Liver (tissue), 9 donors: ENCODE measurements around the gene CFP. TPM values are rescaled to one million over a fixed set of nuclear protein-coding genes. Genes with fewer than 3 reads are reported as not detected.

Source experiments
- DNase-seq: peaks from one replicate; pipeline ENCODE4 v3.0.0-alpha.2; 2017; ENCODE audit warnings: low spot score
- H3K27ac ChIP-seq, 2 donors: one replicate each; pipeline ENCODE4 v1.7.0; 2013; ENCODE audit warnings: inconsistent platforms in 2 of 2, low read length in 2 of 2, control low read depth in 1 of 2, low read depth in 1 of 2, mild to moderate bottlenecking in 1 of 2
- H3K27me3 ChIP-seq, 4 donors: one replicate each; pipeline versions ENCODE4 v1.6.1 to v1.7.0; 2013; ENCODE audit warnings: low read length in 3 of 4, inconsistent platforms in 1 of 4, mild to moderate bottlenecking in 1 of 4, moderate library complexity in 1 of 4; ENCODE audit not compliant: control insufficient read depth in 4 of 4, insufficient read depth in 4 of 4
- H3K36me3 ChIP-seq, 4 donors: one replicate each; pipeline versions ENCODE4 v1.6.1 to v1.7.0; 2013; ENCODE audit warnings: low read length in 3 of 4, mild to moderate bottlenecking in 3 of 4, low read depth in 1 of 4, moderate library complexity in 1 of 4; ENCODE audit not compliant: control insufficient read depth in 4 of 4, insufficient read depth in 3 of 4
- H3K4me1 ChIP-seq, 4 donors: one replicate each; pipeline versions ENCODE4 v1.6.1 to v1.7.0; 2013; ENCODE audit warnings: low read length in 3 of 4, mild to moderate bottlenecking in 3 of 4, moderate library complexity in 1 of 4; ENCODE audit not compliant: control insufficient read depth in 4 of 4, insufficient read depth in 4 of 4
- H3K4me3 ChIP-seq, 3 donors: one replicate each; pipeline versions ENCODE4 v1.6.1 to v1.7.0; 2013; ENCODE audit warnings: low read length in 3 of 3, control low read depth in 1 of 3, low read depth in 1 of 3, mild to moderate bottlenecking in 1 of 3
- H3K9ac ChIP-seq, 2 donors: one replicate each; pipeline ENCODE4 v1.7.0; 2013; ENCODE audit warnings: low read length in 2 of 2, mild to moderate bottlenecking in 2 of 2, moderate library complexity in 2 of 2, control low read depth in 1 of 2, low read depth in 1 of 2
- H3K9me3 ChIP-seq, 4 donors: one replicate each; pipeline versions ENCODE4 v1.6.1 to v1.7.0; 2013; ENCODE audit warnings: low read length in 3 of 4; ENCODE audit not compliant: control insufficient read depth in 4 of 4
- EGR1 ChIP-seq, 2 donors: IDR thresholded peaks; 2 replicates each; pipeline ENCODE4 v1.6.1; 2016 to 2018; ENCODE audit warnings: antibody characterized with exemption in 2 of 2, low read depth in 2 of 2
- FOXA1 ChIP-seq: IDR thresholded peaks from 2 replicates; pipeline ENCODE4 v1.6.1; 2016; ENCODE audit warnings: antibody characterized with exemption
- GABPA ChIP-seq, 2 donors: IDR thresholded peaks in 1 of 2; conservative IDR thresholded peaks in 1 of 2; 2 replicates each; pipeline ENCODE4 v1.6.1; 2016; ENCODE audit warnings: antibody characterized with exemption in 2 of 2, mild to moderate bottlenecking in 1 of 2, moderate library complexity in 1 of 2
- HNF4A ChIP-seq, 2 donors: conservative IDR thresholded peaks; 2 replicates each; pipeline ENCODE4 v1.6.1; 2016; ENCODE audit warnings: antibody characterized with exemption in 2 of 2, mild to moderate bottlenecking in 2 of 2
- HNF4G ChIP-seq: IDR thresholded peaks from 2 replicates; pipeline ENCODE4 v1.6.1; 2016; ENCODE audit warnings: antibody characterized with exemption
- JUND ChIP-seq, 2 donors: IDR thresholded peaks; 2 replicates each; pipeline ENCODE4 v1.6.1; 2016; ENCODE audit warnings: antibody characterized with exemption in 2 of 2
- MAX ChIP-seq: IDR thresholded peaks from 2 replicates; pipeline ENCODE4 v1.6.1; 2016; ENCODE audit warnings: antibody characterized with exemption
- NR2F2 ChIP-seq: IDR thresholded peaks from 2 replicates; pipeline ENCODE4 v1.6.1; 2016; ENCODE audit warnings: antibody characterized with exemption
- RAD21 ChIP-seq, 2 donors: IDR thresholded peaks; 2 replicates each; pipeline ENCODE4 v1.6.1; 2016; ENCODE audit warnings: antibody characterized with exemption in 2 of 2, mild to moderate bottlenecking in 2 of 2
- SP1 ChIP-seq: IDR thresholded peaks from 2 replicates; pipeline ENCODE4 v1.6.1; 2018; ENCODE audit warnings: antibody characterized with exemption, mild to moderate bottlenecking
- TAF1 ChIP-seq: conservative IDR thresholded peaks from 2 replicates; pipeline ENCODE4 v1.6.1; 2016; ENCODE audit warnings: antibody characterized with exemption, mild to moderate bottlenecking
- YY1 ChIP-seq: IDR thresholded peaks from 2 replicates; pipeline ENCODE4 v1.6.1; 2016; ENCODE audit warnings: antibody characterized with exemption, mild to moderate bottlenecking
- WGBS: extraction: QIAGEN DNeasy Blood & Tissue Kit; methylation state at CpG from one replicate; pipeline ENCODE4 v1.1.7; 2013; 5-methylcytosine and 5-hydroxymethylcytosine counted together
- polyA plus RNA-seq, 2 donors: library from polyadenylated mRNA; stranded (reverse) in 1 of 2; unstranded in 1 of 2; fragments of 200-250 nt in 1 of 2; fragments of >200 nt in 1 of 2; fragmentation: Nextera tagmentation in 1 of 2; extraction: Ambion mirVana in 1 of 2; gene quantifications; one replicate each; pipeline versions ENCODE4 v1.2.1 to v1.2.3, GENCODE V29; 2013 to 2015
- total RNA-seq, 2 donors: library from RNA; depleted of rRNA; stranded (reverse); fragments of >200 nt; gene quantifications; one replicate each; pipeline ENCODE4 v1.2.3, GENCODE V29; 2014
- TF ChIP-seq, protein P1 (sequence below): IDR thresholded peaks from 2 replicates; pipeline ENCODE4 v1.6.1; 2016; ENCODE audit warnings: antibody characterized with exemption, mild to moderate bottlenecking
- TF ChIP-seq, protein P2 (sequence below): fragments of 150-350 bp; IDR thresholded peaks from 2 replicates; pipeline ENCODE4 v1.5.1; 2017; ENCODE audit warnings: improper control_type of control experiment, low read depth, low read length; ENCODE audit not compliant: missing input control
- TF ChIP-seq, protein P3 (sequence below): IDR thresholded peaks from 2 replicates; pipeline ENCODE4 v1.6.1; 2016; ENCODE audit warnings: antibody characterized with exemption
- TF ChIP-seq, protein P4 (sequence below): IDR thresholded peaks from 2 replicates; pipeline ENCODE4 v1.6.1; 2016; ENCODE audit warnings: antibody characterized with exemption
- donor health status: healthy.
- donor health status: healthy.
- donor health status: healthy.
- donor health status: healthy.
- donor health status: healthy.

CFP gene
- total and polyA plus RNA-seq, 4 donors = 10.0 to 26.0 (median 16.6) TPM

DNA sequence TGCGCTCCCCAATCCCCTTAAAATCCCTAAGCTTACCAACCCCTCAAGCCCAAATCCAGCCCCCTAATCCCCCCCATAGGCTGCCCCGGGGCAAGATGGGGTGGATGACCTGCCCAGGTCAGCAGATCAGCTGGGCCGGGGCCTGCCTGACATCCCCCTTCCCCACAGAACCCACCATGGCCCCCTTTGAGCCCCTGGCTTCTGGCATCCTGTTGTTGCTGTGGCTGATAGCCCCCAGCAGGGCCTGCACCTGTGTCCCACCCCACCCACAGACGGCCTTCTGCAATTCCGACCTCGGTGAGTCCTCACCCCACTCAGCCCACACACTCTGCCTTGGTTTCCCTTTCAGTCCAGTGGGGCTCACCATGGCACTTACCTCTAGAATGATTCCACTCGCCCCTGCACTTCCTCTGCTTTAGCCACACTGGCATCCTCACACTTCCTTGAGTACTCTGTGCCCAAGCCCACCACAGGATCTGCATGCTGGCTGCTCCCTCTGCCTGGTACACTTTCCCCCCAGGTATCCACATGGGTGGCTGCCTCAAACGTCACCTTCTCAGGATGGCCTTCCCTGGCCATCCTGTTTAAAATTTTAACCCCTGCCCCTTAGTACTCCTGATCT lies 46.4 kb downstream of the CFP start:
- WGBS = 73% methylated on average over 8 of the region's 8 CpGs
- no peak overlapping the region for H3K9ac ChIP-seq
- DNase-seq = no peak
- peak overlapping the region; percentile 8 to 47 (median 43) for H3K4me3 ChIP-seq
- H3K27ac ChIP-seq = peak overlapping the region in 1 of 2 donors; percentile 67
- H3K4me1 ChIP-seq = peaks cover 0 to 6% (median under 1%) of the 10 kb centered on the region in 4 donors
- TF ChIP-seq, protein P1, sequence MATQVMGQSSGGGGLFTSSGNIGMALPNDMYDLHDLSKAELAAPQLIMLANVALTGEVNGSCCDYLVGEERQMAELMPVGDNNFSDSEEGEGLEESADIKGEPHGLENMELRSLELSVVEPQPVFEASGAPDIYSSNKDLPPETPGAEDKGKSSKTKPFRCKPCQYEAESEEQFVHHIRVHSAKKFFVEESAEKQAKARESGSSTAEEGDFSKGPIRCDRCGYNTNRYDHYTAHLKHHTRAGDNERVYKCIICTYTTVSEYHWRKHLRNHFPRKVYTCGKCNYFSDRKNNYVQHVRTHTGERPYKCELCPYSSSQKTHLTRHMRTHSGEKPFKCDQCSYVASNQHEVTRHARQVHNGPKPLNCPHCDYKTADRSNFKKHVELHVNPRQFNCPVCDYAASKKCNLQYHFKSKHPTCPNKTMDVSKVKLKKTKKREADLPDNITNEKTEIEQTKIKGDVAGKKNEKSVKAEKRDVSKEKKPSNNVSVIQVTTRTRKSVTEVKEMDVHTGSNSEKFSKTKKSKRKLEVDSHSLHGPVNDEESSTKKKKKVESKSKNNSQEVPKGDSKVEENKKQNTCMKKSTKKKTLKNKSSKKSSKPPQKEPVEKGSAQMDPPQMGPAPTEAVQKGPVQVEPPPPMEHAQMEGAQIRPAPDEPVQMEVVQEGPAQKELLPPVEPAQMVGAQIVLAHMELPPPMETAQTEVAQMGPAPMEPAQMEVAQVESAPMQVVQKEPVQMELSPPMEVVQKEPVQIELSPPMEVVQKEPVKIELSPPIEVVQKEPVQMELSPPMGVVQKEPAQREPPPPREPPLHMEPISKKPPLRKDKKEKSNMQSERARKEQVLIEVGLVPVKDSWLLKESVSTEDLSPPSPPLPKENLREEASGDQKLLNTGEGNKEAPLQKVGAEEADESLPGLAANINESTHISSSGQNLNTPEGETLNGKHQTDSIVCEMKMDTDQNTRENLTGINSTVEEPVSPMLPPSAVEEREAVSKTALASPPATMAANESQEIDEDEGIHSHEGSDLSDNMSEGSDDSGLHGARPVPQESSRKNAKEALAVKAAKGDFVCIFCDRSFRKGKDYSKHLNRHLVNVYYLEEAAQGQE = no peak
- no peak for TF ChIP-seq GABPA (IDR thresholded peaks at IDR 0.05 in 1 of 2, conservative IDR thresholded peaks at IDR 0.05 in 1 of 2)
- TF ChIP-seq MAX = no peak
- no peak for TF ChIP-seq YY1
- no peak for TF ChIP-seq HNF4A (conservative IDR thresholded peaks at IDR 0.05)
- TF ChIP-seq HNF4G = no peak
- TF ChIP-seq, protein P2, sequence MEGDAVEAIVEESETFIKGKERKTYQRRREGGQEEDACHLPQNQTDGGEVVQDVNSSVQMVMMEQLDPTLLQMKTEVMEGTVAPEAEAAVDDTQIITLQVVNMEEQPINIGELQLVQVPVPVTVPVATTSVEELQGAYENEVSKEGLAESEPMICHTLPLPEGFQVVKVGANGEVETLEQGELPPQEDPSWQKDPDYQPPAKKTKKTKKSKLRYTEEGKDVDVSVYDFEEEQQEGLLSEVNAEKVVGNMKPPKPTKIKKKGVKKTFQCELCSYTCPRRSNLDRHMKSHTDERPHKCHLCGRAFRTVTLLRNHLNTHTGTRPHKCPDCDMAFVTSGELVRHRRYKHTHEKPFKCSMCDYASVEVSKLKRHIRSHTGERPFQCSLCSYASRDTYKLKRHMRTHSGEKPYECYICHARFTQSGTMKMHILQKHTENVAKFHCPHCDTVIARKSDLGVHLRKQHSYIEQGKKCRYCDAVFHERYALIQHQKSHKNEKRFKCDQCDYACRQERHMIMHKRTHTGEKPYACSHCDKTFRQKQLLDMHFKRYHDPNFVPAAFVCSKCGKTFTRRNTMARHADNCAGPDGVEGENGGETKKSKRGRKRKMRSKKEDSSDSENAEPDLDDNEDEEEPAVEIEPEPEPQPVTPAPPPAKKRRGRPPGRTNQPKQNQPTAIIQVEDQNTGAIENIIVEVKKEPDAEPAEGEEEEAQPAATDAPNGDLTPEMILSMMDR = no peak
- no peak for TF ChIP-seq NR2F2
- TF ChIP-seq SP1 = no peak
- no peak for TF ChIP-seq EGR1 (IDR thresholded peaks at IDR 0.05; ENCODE audit: low read depth in 2 of 2)
- TF ChIP-seq, protein P3, sequence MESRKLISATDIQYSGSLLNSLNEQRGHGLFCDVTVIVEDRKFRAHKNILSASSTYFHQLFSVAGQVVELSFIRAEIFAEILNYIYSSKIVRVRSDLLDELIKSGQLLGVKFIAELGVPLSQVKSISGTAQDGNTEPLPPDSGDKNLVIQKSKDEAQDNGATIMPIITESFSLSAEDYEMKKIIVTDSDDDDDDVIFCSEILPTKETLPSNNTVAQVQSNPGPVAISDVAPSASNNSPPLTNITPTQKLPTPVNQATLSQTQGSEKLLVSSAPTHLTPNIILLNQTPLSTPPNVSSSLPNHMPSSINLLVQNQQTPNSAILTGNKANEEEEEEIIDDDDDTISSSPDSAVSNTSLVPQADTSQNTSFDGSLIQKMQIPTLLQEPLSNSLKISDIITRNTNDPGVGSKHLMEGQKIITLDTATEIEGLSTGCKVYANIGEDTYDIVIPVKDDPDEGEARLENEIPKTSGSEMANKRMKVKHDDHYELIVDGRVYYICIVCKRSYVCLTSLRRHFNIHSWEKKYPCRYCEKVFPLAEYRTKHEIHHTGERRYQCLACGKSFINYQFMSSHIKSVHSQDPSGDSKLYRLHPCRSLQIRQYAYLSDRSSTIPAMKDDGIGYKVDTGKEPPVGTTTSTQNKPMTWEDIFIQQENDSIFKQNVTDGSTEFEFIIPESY = no peak
- no peak for TF ChIP-seq RAD21 (IDR thresholded peaks at IDR 0.05)
- no peak for TF ChIP-seq JUND (IDR thresholded peaks at IDR 0.05)
- TF ChIP-seq TAF1 = no peak
- no peak for TF ChIP-seq FOXA1
- TF ChIP-seq, protein P4, sequence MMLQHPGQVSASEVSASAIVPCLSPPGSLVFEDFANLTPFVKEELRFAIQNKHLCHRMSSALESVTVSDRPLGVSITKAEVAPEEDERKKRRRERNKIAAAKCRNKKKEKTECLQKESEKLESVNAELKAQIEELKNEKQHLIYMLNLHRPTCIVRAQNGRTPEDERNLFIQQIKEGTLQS = no peak
- H3K36me3 ChIP-seq = peaks cover 0 to 2% (median 0%) of the 10 kb centered on the region in 4 donors
- no peaks in the 10 kb centered on the region for H3K9me3 ChIP-seq
- no peaks in the 10 kb centered on the region for H3K27me3 ChIP-seq
